GM12878 (cell line): ENCODE results near the gene YIPF5. TPM values are rescaled to one million over a fixed set of nuclear protein-coding genes. Genes with fewer than 3 reads are reported as not detected.

Experiments
- ATAC-seq: fragments of 200-7000 bp; cut with Tn5 transposase; 3 replicates; pipeline ENCODE4 v1.9.1; 2020; ENCODE audit warnings: mild to moderate bottlenecking, moderate library complexity
- BruUV-seq: library from RNA; stranded (reverse); fragments of 400-500 nt; replicated peaks from 2 replicates; lab custom pipeline; 2021; lab: Mats Ljungman, UMichigan
- CTCF ChIA-PET: fragments of 300-600 bp; sonication (Branson Sonifier 250); formaldehyde crosslinking; extraction: SDS; loops from one replicate; lab custom pipeline; 2021; ENCODE audit warnings: inconsistent platforms; lab: Yijun Ruan, JAX
- POLR2A ChIA-PET: fragments of 350-600 bp; formaldehyde crosslinking; extraction: SDS; loops from one replicate; lab custom pipeline; 2021; ENCODE audit warnings: inconsistent platforms; lab: Charles Lee
- RAD21 ChIA-PET: fragments of 300-600 bp; sonication (Branson Sonifier 250); formaldehyde crosslinking; loops from one replicate; lab custom pipeline; 2023; ENCODE audit warnings: antibody characterized with exemption; ENCODE audit not compliant: unreplicated experiment; lab: Charles Lee
- SMC1A ChIA-PET: fragments of 300-600 bp; sonication (Branson Sonifier 250); formaldehyde crosslinking; loops from one replicate; lab custom pipeline; 2023; ENCODE audit not compliant: unreplicated experiment, uncharacterized antibody; lab: Charles Lee
- DNase-seq: peaks from one replicate; pipeline ENCODE4 v3.0.0-alpha.2; 2011; ENCODE audit warnings: low read depth, low spot score
- FAIRE-seq: peaks from 3 replicates; lab custom pipeline; 2011; peaks lifted over from hg19 to GRCh38; lab: Jason Lieb, UNC
- H2AFZ ChIP-seq: 2 replicates; pipeline ENCODE4 v1.6.0; 2011; ENCODE audit warnings: low read depth, low read length, control low read depth; ENCODE audit not compliant: control insufficient read depth
- H3K27ac ChIP-seq: 2 replicates; pipeline ENCODE4 v1.5.1; 2011; ENCODE audit warnings: control low read depth; ENCODE audit not compliant: control insufficient read depth, insufficient read depth
- H3K27me3 ChIP-seq, 2 experiments: replicated peaks in 1 of 2; 2 replicates each; pipeline versions ENCODE4 v1.6.0 to v1.6.1; 2011; ENCODE audit warnings: low read length in 1 of 2; ENCODE audit not compliant: control insufficient read depth in 2 of 2, insufficient read depth in 2 of 2
- H3K36me3 ChIP-seq, 2 experiments: 2 replicates each; pipeline ENCODE4 v1.5.1; 2011; ENCODE audit warnings: low read length in 1 of 2; ENCODE audit not compliant: control insufficient read depth in 2 of 2, insufficient read depth in 2 of 2
- H3K4me1 ChIP-seq: 2 replicates; pipeline ENCODE4 v1.6.1; 2011; ENCODE audit warnings: mild to moderate bottlenecking, low read length, moderate library complexity, mixed read lengths; ENCODE audit not compliant: control insufficient read depth, insufficient read depth
- H3K4me2 ChIP-seq: 2 replicates; pipeline ENCODE4 v1.6.0; 2011; ENCODE audit warnings: control low read depth; ENCODE audit not compliant: control insufficient read depth, insufficient read depth
- H3K4me3 ChIP-seq: fragments of 200-600 bp; sonication (generic); 2 replicates; pipeline ENCODE4 v1.5.1; 2016
- H3K79me2 ChIP-seq: 2 replicates; pipeline ENCODE4 v1.6.0; 2011; ENCODE audit warnings: low read length; ENCODE audit not compliant: control insufficient read depth, insufficient read depth
- H3K9ac ChIP-seq: 2 replicates; pipeline ENCODE4 v1.8.0; 2011; ENCODE audit warnings: low read length, control low read depth, mixed read lengths; ENCODE audit not compliant: control insufficient read depth, insufficient read depth
- H3K9me3 ChIP-seq: replicated peaks from 3 replicates; pipeline ENCODE4 v1.5.1; 2011; ENCODE audit warnings: mild to moderate bottlenecking, low read length; ENCODE audit not compliant: control insufficient read depth, insufficient read depth
- H4K20me1 ChIP-seq: 2 replicates; pipeline ENCODE4 v1.6.0; 2011; ENCODE audit not compliant: control insufficient read depth, insufficient read depth
- ASH2L ChIP-seq: fragments of 300-600, 200-600 bp; sonication (generic); IDR thresholded peaks from 2 replicates; pipeline ENCODE4 v1.6.1; 2017; ENCODE audit warnings: low read depth, mild to moderate bottlenecking, borderline replicate concordance
- CBFB ChIP-seq: IDR thresholded peaks from 2 replicates; pipeline ENCODE4 v1.6.1; 2016; ENCODE audit warnings: antibody characterized with exemption, low read depth
- CEBPB ChIP-seq, 2 experiments: fragments of 150-350 bp in 1 of 2; IDR thresholded peaks; 2 replicates each; pipeline ENCODE4 v1.6.1; 2012 to 2014; ENCODE audit warnings: low read depth in 2 of 2, low read length in 2 of 2, borderline replicate concordance in 1 of 2, inconsistent platforms in 1 of 2
- FOS ChIP-seq: IDR thresholded peaks from 3 replicates; pipeline ENCODE4 v1.6.1; 2011; ENCODE audit warnings: borderline replicate concordance; ENCODE audit not compliant: insufficient read length; ENCODE audit errors: extremely low read depth
- FOXM1 ChIP-seq: IDR thresholded peaks from 2 replicates; pipeline ENCODE4 v1.6.1; 2012; ENCODE audit warnings: low read depth, mild to moderate bottlenecking, inconsistent platforms, low read length, moderate library complexity
- GATAD2B ChIP-seq: fragments of 450-650 bp; conservative IDR thresholded peaks from 2 replicates; pipeline ENCODE4 v1.6.1; 2017; ENCODE audit warnings: low read depth, mild to moderate bottlenecking, moderate library complexity
- HCFC1 ChIP-seq: fragments of 150-350 bp; IDR thresholded peaks from 2 replicates; pipeline ENCODE4 v1.6.1; 2014; ENCODE audit warnings: low read length
- KAT2A ChIP-seq: conservative IDR thresholded peaks from 2 replicates; pipeline ENCODE4 v1.6.1; 2011; ENCODE audit warnings: low read depth, low read length; ENCODE audit not compliant: control insufficient read depth
- MTA2 ChIP-seq: fragments of 450-650 bp; IDR thresholded peaks from 2 replicates; pipeline ENCODE4 v1.6.1; 2016; ENCODE audit warnings: low read depth, mild to moderate bottlenecking, moderate library complexity
- NBN ChIP-seq: fragments of 450-650 bp; IDR thresholded peaks from 2 replicates; pipeline ENCODE4 v1.6.1; 2016
- RB1 ChIP-seq: fragments of 450-650 bp; formaldehyde crosslinking; IDR thresholded peaks from 2 replicates; pipeline ENCODE4 v1.6.1; 2017; ENCODE audit warnings: mild to moderate bottlenecking, borderline replicate concordance
- SMC3 ChIP-seq: IDR thresholded peaks from 2 replicates; pipeline ENCODE4 v1.6.1; 2011; ENCODE audit warnings: low read length, improper control_type of control experiment, borderline replicate concordance
- SPI1 ChIP-seq: IDR thresholded peaks from 2 replicates; pipeline ENCODE4 v1.6.1; 2011; ENCODE audit warnings: low read depth, mild to moderate bottlenecking, low read length, moderate library complexity, borderline replicate concordance; ENCODE audit not compliant: insufficient read depth
- WRNIP1 ChIP-seq: IDR thresholded peaks from 2 replicates; pipeline ENCODE4 v1.6.1; 2011; ENCODE audit warnings: low read depth, low read length, improper control_type of control experiment, borderline replicate concordance
- YBX1 ChIP-seq: fragments of 450-650 bp; IDR thresholded peaks from 2 replicates; pipeline ENCODE4 v1.6.1; 2016; ENCODE audit warnings: antibody characterized with exemption
- ZNF24 ChIP-seq: fragments of 450-650 bp; IDR thresholded peaks from 2 replicates; pipeline ENCODE4 v1.6.1; 2017; ENCODE audit warnings: antibody characterized with exemption, mild to moderate bottlenecking
- WGBS: methylation state at CpG from one replicate; pipeline ENCODE4 v1.1.6; 2016; ENCODE audit warnings: low lambda C conversion rate; ENCODE audit not compliant: insufficient replicate concordance, insufficient coverage; ENCODE audit errors: missing lambda C conversion rate; 5-methylcytosine and 5-hydroxymethylcytosine counted together
- in situ Hi-C: fragments of 300-500 bp; cut with MboI; formaldehyde crosslinking; loops from 9 replicates; pipeline ENCODE4 v1.14.3; 2018; ENCODE audit warnings: mixed read lengths
- intact Hi-C: fragments of 100-400 bp; cut with micrococcal nuclease; formaldehyde crosslinking; loops from one replicate; pipeline ENCODE4 v1.14.2; 2022; ENCODE audit not compliant: unreplicated experiment
- polyA plus RNA-seq, 11 experiments: library from polyadenylated mRNA; depleted of rRNA in 4 of 11; unstranded in 6 of 11; stranded (reverse) in 5 of 11; fragments of >200 nt; fragmentation: Nextera tagmentation in 4 of 11; fragmentation: Illumina TruSeq in 1 of 11; extraction: Ambion mirVana in 4 of 11; extraction: Trizol in 1 of 11; gene quantifications; 1 replicate in 1 of 11; 2 replicates in 10 of 11; pipeline versions ENCODE4 v1.2.1 to v1.2.3, GENCODE V29; 2011 to 2016; ENCODE audit warnings: inconsistent platforms in 2 of 11, missing spikeins in 2 of 11, low read depth in 1 of 11
- total RNA-seq, 4 experiments: library from RNA; depleted of rRNA in 3 of 4; stranded (reverse); fragments of >200 nt in 3 of 4; fragmentation: Illumina TruSeq in 1 of 4; extraction: Trizol in 1 of 4; gene quantifications; 2 replicates each; pipeline versions ENCODE4 v1.2.1 to v1.2.3, GENCODE V29; 2013 to 2021
- TF ChIP-seq, protein P1 (sequence below): fragments of 450-650 bp; formaldehyde crosslinking; IDR thresholded peaks from 2 replicates; pipeline ENCODE4 v1.4.0; 2020; ENCODE audit warnings: mild to moderate bottlenecking, moderate library complexity
- TF ChIP-seq, protein P2 (sequence below): fragments of 150-350 bp; IDR thresholded peaks from 2 replicates; pipeline ENCODE4 v1.6.1; 2014; ENCODE audit warnings: mild to moderate bottlenecking, low read depth, low read length
- TF ChIP-seq, protein P3 (sequence below): IDR thresholded peaks from 2 replicates; pipeline ENCODE4 v1.6.1; 2011; ENCODE audit warnings: borderline replicate concordance, low read depth, mild to moderate bottlenecking, moderate library complexity, mixed read lengths, low read length; ENCODE audit not compliant: insufficient read depth; ENCODE audit errors: extremely low read length

The YIPF5 gene
- total and polyA plus RNA-seq, 10 of the 15 experiments (the other 5 are each of a cell fraction or from before 2014, with no cell fraction given) = 19.5 to 50.4 (median 34.3) TPM

DNA sequence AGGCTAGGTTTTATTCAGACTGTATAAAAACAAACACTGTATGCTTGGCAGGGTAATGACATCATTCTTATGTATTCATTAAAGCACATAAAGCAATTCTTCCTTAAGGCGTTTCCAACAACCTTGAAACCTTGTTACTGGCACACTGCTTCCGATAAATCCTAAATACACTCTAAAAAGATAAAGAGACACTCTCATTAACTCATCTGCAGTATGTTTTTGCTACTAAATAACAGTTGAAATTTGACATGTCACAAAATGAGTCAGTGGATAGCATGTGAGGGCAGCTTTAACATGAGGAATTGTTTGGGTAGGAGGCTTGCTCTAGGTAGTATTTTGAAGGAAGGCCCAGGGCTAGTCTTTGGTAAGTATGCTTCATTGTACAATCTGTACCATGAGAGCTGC is 13.7 kb downstream of the YIPF5 start:
- Histone ChIP-seq H3K9ac (no peak overlapping the region), H3K4me3 (no peak overlapping the region), H3K9me3 (no peaks in the 10 kb centered on the region)
- CTCF ChIA-PET = interaction anchor here (1.1 kb wide), 1 partner anchor 9 kb away, joined by 4 read pairs; no protein-coding TSS in a partner anchor
- WGBS = 100% methylated on average over 2 of the region's 2 CpGs
- BruUV-seq = no TSS peak
- TF ChIP-seq FOXM1 = no peak
- no peak for TF ChIP-seq CEBPB (IDR thresholded peaks at IDR 0.05; ENCODE audit: borderline replicate concordance in 1 of 2, low read depth in 2 of 2, low read length in 2 of 2)
- TF ChIP-seq ZNF24 = no peak
- no peak for TF ChIP-seq FOS
- TF ChIP-seq YBX1 = no peak
- TF ChIP-seq, protein P1, sequence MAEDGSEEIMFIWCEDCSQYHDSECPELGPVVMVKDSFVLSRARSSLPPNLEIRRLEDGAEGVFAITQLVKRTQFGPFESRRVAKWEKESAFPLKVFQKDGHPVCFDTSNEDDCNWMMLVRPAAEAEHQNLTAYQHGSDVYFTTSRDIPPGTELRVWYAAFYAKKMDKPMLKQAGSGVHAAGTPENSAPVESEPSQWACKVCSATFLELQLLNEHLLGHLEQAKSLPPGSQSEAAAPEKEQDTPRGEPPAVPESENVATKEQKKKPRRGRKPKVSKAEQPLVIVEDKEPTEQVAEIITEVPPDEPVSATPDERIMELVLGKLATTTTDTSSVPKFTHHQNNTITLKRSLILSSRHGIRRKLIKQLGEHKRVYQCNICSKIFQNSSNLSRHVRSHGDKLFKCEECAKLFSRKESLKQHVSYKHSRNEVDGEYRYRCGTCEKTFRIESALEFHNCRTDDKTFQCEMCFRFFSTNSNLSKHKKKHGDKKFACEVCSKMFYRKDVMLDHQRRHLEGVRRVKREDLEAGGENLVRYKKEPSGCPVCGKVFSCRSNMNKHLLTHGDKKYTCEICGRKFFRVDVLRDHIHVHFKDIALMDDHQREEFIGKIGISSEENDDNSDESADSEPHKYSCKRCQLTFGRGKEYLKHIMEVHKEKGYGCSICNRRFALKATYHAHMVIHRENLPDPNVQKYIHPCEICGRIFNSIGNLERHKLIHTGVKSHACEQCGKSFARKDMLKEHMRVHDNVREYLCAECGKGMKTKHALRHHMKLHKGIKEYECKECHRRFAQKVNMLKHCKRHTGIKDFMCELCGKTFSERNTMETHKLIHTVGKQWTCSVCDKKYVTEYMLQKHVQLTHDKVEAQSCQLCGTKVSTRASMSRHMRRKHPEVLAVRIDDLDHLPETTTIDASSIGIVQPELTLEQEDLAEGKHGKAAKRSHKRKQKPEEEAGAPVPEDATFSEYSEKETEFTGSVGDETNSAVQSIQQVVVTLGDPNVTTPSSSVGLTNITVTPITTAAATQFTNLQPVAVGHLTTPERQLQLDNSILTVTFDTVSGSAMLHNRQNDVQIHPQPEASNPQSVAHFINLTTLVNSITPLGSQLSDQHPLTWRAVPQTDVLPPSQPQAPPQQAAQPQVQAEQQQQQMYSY (CRISPR knock-in tag) = no peak
- TF ChIP-seq, protein P2, sequence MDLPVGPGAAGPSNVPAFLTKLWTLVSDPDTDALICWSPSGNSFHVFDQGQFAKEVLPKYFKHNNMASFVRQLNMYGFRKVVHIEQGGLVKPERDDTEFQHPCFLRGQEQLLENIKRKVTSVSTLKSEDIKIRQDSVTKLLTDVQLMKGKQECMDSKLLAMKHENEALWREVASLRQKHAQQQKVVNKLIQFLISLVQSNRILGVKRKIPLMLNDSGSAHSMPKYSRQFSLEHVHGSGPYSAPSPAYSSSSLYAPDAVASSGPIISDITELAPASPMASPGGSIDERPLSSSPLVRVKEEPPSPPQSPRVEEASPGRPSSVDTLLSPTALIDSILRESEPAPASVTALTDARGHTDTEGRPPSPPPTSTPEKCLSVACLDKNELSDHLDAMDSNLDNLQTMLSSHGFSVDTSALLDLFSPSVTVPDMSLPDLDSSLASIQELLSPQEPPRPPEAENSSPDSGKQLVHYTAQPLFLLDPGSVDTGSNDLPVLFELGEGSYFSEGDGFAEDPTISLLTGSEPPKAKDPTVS = no peak
- TF ChIP-seq, protein P3, sequence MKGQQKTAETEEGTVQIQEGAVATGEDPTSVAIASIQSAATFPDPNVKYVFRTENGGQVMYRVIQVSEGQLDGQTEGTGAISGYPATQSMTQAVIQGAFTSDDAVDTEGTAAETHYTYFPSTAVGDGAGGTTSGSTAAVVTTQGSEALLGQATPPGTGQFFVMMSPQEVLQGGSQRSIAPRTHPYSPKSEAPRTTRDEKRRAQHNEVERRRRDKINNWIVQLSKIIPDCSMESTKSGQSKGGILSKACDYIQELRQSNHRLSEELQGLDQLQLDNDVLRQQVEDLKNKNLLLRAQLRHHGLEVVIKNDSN = no peak
- TF ChIP-seq RB1 = no peak
- no peak for TF ChIP-seq MTA2
- no peak for TF ChIP-seq SMC3
- TF ChIP-seq HCFC1 = no peak
- TF ChIP-seq WRNIP1 = no peak
- TF ChIP-seq ASH2L = no peak
- TF ChIP-seq CBFB = no peak
- no peak for TF ChIP-seq NBN
- TF ChIP-seq SPI1 = no peak
- no peak for TF ChIP-seq GATAD2B
- TF ChIP-seq KAT2A = no peak
- TF ChIP-seq, all 136 proteins: peak for 0
- RAD21 ChIA-PET = no interaction called here
- Histone ChIP-seq H2AFZ (no peak overlapping the region), H3K27ac (no peak overlapping the region), H4K20me1 (no peaks in the 10 kb centered on the region), H3K79me2 (no peaks in the 10 kb centered on the region), H3K27me3 (no peaks in the 10 kb centered on the region), H3K4me1 (no peaks in the 10 kb centered on the region), H3K4me2 (no peak overlapping the region), H3K36me3 (peaks cover 0 to 5% of the 10 kb centered on the region in 2 experiments; a peak in 3 of 4 replicates)
- in situ Hi-C loops (no loop called here), intact Hi-C loops (no loop called here)
- 0 out of 3 replicates have a peak, but pooled peaks have one; percentile 20 for ATAC-seq
- SMC1A ChIA-PET = interaction anchor here (0.8 to 2.8 kb wide), 2 partner anchors 10 to 164 kb away, joined by 3 to 9 read pairs; no protein-coding TSS in a partner anchor
- POLR2A ChIA-PET = no interaction called here
- DNase-seq = no peak
- FAIRE-seq = no peak
